Measurements from ENCODE around the gene STEAP1B.

DNA sequence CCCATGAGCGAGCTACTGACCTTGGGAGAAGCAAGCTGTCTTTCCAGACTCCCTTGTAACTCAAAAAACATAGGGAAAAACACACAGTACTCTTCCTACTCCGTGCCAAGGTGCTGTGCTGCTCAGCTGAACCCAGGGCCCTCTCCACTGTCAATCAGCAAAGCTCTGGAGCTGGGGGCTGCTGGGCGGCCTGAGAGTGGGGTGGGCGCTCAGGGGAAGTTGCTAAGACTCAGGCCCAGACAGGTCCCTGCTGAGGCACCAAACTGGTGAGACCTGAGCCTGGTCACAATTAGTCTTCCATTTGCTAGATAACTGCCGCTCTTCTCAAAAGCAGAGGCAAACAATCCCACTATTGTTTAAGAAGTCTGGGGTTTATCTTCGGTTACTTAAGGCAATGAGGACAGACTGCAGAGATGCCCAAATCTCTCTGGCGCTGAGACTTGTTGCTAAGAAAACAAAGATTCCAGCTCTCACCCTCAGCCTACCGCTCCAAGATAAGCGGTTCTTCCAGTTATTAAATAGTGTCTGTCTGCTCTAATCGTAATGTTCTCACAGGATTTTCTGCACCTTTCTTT is 22.0 kb downstream of the STEAP1B start:
- TF ChIP-seq SUZ12 (IDR thresholded peaks at IDR 0.05; ENCODE audit: extremely low read depth, insufficient read depth, insufficient read length) (no peak), ZNF274 (IDR thresholded peaks at IDR 0.05; ENCODE audit: low read depth, low read length) (no peak), YY1 (IDR thresholded peaks at IDR 0.05; ENCODE audit: insufficient read depth, insufficient read length) (no peak)
